Measurements from ENCODE around the gene EIF5B. TPM values are rescaled to one million over a fixed set of nuclear protein-coding genes. Genes with fewer than 3 reads are reported as not detected.
A peak's percentile ranks its signal among the peaks of the same experiment; 100 is the strongest.

The EIF5B gene
- total RNA-seq, 4 donors from 2014 or later: 21.4 to 83.5 (median 33.5) TPM

GRCh38 chr2:99325384-99325783, 11.8 kb upstream of the EIF5B start:
- Histone ChIP-seq H3K27me3 (no peaks in the 10 kb centered on the region), H3K4me3 (no peak overlapping the region), H3K4me1 (no peaks in the 10 kb centered on the region), H3K9me3 (no peaks in the 10 kb centered on the region), H3K27ac (no peak overlapping the region), H3K36me3 (no peaks in the 10 kb centered on the region)
- DNase-seq: no peak
- intact Hi-C loops (cut with DNase I; ENCODE audit: low total_unique reads): no loop called here
- TF ChIP-seq, protein P1, sequence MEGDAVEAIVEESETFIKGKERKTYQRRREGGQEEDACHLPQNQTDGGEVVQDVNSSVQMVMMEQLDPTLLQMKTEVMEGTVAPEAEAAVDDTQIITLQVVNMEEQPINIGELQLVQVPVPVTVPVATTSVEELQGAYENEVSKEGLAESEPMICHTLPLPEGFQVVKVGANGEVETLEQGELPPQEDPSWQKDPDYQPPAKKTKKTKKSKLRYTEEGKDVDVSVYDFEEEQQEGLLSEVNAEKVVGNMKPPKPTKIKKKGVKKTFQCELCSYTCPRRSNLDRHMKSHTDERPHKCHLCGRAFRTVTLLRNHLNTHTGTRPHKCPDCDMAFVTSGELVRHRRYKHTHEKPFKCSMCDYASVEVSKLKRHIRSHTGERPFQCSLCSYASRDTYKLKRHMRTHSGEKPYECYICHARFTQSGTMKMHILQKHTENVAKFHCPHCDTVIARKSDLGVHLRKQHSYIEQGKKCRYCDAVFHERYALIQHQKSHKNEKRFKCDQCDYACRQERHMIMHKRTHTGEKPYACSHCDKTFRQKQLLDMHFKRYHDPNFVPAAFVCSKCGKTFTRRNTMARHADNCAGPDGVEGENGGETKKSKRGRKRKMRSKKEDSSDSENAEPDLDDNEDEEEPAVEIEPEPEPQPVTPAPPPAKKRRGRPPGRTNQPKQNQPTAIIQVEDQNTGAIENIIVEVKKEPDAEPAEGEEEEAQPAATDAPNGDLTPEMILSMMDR (IDR thresholded peaks at IDR 0.05): no peak
- TF ChIP-seq POLR2A (IDR thresholded peaks at IDR 0.05): no peak

GRCh38 chr2:99335911-99336803, 1.0 kb upstream of the EIF5B start, which contains the start of gene TXNDC9:
Gene TXNDC9, minus strand, starts transcription at chr2:99336333. Its CDS starts 3,123 bp downstream, at chr2:99333210.
- intact Hi-C loops (cut with DNase I; ENCODE audit: low total_unique reads): loop anchor here (10.0 kb wide), 1 partner anchor 151 kb away; the partner anchor contains the start of genes MITD1 and MRPL30
- peak; percentile 11 to 63 for TF ChIP-seq POLR2A (IDR thresholded peaks at IDR 0.05)
- TF ChIP-seq, protein P1 (IDR thresholded peaks at IDR 0.05): peak in 2 of 4 experiments; percentile 22 to 24
- peak; percentile 98 to 99 for DNase-seq
- H3K27me3 ChIP-seq: no peaks in the 10 kb centered on the region
- H3K9me3 ChIP-seq: no peaks in the 10 kb centered on the region
- peak within 1 kb of the TSS; percentile 68 to 84 for H3K4me3 ChIP-seq
- peaks cover 6% of the 10 kb centered on the region in 2 donors for H3K4me1 ChIP-seq
- H3K27ac ChIP-seq: peak within 1 kb of the TSS; percentile 86 to 92
- no peaks in the 10 kb centered on the region for H3K36me3 ChIP-seq

DNA sequence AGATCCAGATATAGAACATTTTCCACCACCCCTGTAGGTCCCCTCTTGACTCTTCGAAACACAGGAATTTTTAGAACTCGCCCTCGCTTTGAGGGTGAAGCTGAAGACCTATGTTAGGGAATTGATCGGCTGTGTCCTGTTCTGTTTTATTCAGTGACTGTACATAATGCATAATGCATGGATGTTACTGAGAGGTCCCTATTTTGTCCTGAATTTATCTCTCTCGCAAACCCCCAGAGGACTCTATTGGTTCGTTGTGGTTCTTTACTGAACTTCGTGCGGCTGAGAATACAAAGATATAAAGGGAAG, 431 bp upstream of the EIF5B start:
- Histone ChIP-seq H3K4me1 (peaks cover 6% of the 10 kb centered on the region in 2 donors), H3K9me3 (no peaks in the 10 kb centered on the region), H3K36me3 (no peaks in the 10 kb centered on the region), H3K4me3 (peak overlapping the region; percentile 68 to 82), H3K27ac (peak overlapping the region; percentile 86 to 92), H3K27me3 (no peaks in the 10 kb centered on the region)
- TF ChIP-seq, protein P1 (IDR thresholded peaks at IDR 0.05): no peak
- TF ChIP-seq POLR2A (IDR thresholded peaks at IDR 0.05): no peak
- DNase-seq: no peak
- intact Hi-C loops (cut with DNase I; ENCODE audit: low total_unique reads): loop anchor here (10.0 kb wide), 1 partner anchor 152 kb away; the partner anchor contains the start of genes MITD1 and MRPL30

DNA sequence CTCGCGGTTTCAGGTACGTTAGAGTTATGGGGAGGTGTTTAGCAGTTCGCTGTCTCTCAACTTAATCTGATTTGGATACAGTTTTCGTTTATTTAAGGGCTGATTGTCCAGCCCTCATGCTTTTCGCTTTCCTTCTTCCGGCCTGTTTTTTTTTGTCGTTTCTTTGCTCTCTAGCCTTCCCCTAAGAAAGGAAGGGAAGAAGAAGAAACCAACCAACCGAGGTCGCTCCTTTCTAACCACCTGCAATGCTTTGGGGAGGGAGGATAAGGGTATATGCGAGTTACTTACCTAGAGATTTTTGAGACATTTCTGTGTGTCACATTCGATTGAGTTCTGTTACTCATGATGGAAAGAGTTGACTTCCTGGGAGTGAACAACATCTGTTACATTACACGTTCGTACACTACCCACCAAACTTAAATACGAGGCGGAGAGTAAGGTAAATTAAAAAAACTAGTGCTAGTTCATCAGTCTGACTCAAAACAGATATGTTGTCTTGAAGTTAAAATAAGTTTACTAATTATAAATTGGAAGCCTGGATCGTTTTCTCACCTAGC, 918 bp downstream of the EIF5B start:
- no peaks in the 10 kb centered on the region for H3K27me3 ChIP-seq
- intact Hi-C loops (cut with DNase I; ENCODE audit: low total_unique reads): loop anchor here (10.0 kb wide), 1 partner anchor 153 kb away; the partner anchor contains the start of genes MITD1 and MRPL30
- H3K4me1 ChIP-seq: peaks cover 6% of the 10 kb centered on the region in 2 donors
- H3K4me3 ChIP-seq: peak overlapping the region; percentile 68 to 82
- no peak for DNase-seq
- TF ChIP-seq POLR2A (IDR thresholded peaks at IDR 0.05): no peak
- TF ChIP-seq, protein P1 (IDR thresholded peaks at IDR 0.05): no peak
- no peaks in the 10 kb centered on the region for H3K9me3 ChIP-seq
- no peaks in the 10 kb centered on the region for H3K36me3 ChIP-seq
- H3K27ac ChIP-seq: peak overlapping the region; percentile 86 to 92
